Astrocyte (in vitro differentiated cells and primary cell): ENCODE measurements around the gene CDC45.

Experiments used
- EZH2 ChIP-seq: IDR thresholded peaks from 2 replicates; pipeline ENCODE4 v1.6.1; 2012; ENCODE audit warnings: mild to moderate bottlenecking, low read length, inconsistent platforms; ENCODE audit not compliant: insufficient read depth
- TF ChIP-seq, protein P1 (sequence below): IDR thresholded peaks from 2 replicates; pipeline ENCODE4 v1.5.1; 2011; ENCODE audit warnings: low read depth, mild to moderate bottlenecking, inconsistent platforms, low read length, moderate library complexity; ENCODE audit not compliant: insufficient read depth

DNA sequence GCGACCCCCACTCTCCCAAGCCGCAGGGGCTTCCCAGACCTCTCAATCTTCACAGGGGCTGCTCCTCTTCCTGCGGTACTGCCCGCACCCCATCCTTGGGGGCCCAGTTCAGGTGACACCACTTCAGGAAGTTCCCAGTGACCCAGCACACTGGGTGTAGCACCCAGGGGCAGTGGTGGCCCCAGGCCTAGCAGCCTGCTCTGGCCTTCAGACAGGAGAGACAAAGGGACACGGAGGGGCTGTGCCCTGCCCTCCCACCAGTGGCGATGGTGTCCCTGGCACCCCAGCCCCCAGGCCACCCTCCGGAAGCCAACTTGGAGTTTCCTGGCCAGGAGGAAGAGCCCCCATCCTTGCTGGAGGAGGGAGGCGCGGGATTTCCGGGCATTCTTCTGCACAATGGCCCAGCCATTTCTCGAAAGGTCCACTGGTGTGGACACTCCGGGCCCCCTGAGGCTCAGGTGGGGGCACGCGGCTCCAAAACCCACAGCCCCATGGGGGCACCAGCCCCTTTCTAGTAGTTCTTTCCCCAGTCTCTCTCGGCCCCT, 45.5 kb downstream of the CDC45 start:
- TF ChIP-seq, protein P1, sequence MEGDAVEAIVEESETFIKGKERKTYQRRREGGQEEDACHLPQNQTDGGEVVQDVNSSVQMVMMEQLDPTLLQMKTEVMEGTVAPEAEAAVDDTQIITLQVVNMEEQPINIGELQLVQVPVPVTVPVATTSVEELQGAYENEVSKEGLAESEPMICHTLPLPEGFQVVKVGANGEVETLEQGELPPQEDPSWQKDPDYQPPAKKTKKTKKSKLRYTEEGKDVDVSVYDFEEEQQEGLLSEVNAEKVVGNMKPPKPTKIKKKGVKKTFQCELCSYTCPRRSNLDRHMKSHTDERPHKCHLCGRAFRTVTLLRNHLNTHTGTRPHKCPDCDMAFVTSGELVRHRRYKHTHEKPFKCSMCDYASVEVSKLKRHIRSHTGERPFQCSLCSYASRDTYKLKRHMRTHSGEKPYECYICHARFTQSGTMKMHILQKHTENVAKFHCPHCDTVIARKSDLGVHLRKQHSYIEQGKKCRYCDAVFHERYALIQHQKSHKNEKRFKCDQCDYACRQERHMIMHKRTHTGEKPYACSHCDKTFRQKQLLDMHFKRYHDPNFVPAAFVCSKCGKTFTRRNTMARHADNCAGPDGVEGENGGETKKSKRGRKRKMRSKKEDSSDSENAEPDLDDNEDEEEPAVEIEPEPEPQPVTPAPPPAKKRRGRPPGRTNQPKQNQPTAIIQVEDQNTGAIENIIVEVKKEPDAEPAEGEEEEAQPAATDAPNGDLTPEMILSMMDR = no peak
- no peak for TF ChIP-seq EZH2
